Ovary (tissue), 3 donors: Measurements from ENCODE around the gene MAPK8IP1.

Source experiments
- POLR2A ChIP-seq: fragments of 450-650 bp; IDR thresholded peaks from one replicate; pipeline ENCODE4 v1.6.1; 2017; ENCODE audit warnings: antibody characterized with exemption, mild to moderate bottlenecking, moderate library complexity
- TF ChIP-seq, protein P1 (sequence below), 3 donors: fragments of 450-650 bp in 2 of 3; fragments of 200-600 bp in 1 of 3; IDR thresholded peaks; one replicate each; pipeline versions ENCODE4 v1.5.1 to v1.8.0; 2016 to 2022; ENCODE audit warnings: antibody characterized with exemption in 3 of 3, mild to moderate bottlenecking in 1 of 3
- donor health status: DM: no; HTN: no; CAD: no.

DNA sequence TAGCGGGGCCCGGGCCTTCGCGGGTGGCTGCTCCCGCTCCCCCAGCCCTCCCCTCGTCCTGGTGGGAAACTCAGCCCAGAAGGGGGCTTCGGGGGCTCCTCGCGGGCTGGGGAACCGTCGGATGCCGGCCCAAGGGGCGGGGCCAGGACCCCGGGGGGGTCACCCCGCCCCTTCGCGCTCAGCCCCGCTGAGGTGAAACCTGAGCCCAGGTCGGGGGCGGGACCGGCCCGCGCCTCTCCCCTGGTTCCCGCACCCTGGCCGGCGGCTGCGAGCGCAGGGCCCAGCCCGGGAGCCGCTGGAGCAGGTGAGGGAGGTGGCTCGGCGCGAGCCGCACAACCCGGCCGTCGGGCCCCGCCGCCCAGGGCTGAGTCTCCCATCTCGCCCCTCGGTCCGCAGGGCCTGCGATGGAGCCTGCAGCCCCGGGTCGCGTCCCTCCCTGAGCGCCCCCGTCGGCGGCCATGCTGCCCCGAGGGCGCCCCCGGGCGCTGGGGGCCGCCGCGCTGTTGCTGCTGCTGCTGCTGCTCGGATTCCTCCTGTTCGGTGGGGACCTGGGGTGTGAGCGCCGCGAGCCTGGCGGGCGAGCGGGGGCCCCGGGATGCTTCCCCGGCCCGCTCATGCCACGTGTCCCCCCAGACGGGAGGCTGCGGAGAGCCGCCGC, 37.1 kb downstream of the MAPK8IP1 start, which contains the start of gene LARGE2:
- TF ChIP-seq, protein P1, sequence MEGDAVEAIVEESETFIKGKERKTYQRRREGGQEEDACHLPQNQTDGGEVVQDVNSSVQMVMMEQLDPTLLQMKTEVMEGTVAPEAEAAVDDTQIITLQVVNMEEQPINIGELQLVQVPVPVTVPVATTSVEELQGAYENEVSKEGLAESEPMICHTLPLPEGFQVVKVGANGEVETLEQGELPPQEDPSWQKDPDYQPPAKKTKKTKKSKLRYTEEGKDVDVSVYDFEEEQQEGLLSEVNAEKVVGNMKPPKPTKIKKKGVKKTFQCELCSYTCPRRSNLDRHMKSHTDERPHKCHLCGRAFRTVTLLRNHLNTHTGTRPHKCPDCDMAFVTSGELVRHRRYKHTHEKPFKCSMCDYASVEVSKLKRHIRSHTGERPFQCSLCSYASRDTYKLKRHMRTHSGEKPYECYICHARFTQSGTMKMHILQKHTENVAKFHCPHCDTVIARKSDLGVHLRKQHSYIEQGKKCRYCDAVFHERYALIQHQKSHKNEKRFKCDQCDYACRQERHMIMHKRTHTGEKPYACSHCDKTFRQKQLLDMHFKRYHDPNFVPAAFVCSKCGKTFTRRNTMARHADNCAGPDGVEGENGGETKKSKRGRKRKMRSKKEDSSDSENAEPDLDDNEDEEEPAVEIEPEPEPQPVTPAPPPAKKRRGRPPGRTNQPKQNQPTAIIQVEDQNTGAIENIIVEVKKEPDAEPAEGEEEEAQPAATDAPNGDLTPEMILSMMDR (IDR thresholded peaks at IDR 0.05) = no peak
- TF ChIP-seq POLR2A = no peak
